Smooth muscle cell (in vitro differentiated cells): Measurements from ENCODE around the gene KIF5A. TPM values are rescaled to one million over a fixed set of nuclear protein-coding genes. Genes with fewer than 3 reads are reported as not detected.

Source experiments
- DNase-seq: peaks from one replicate; lab custom pipeline; 2025; ENCODE audit not compliant: unreplicated experiment; lab: John Stamatoyannopoulos, UW
- H2AFZ ChIP-seq: fragments of 200-600 bp; sonication (generic); 2 replicates; pipeline ENCODE4 v1.6.0; 2016; ENCODE audit warnings: antibody characterized with exemption, low read depth, mild to moderate bottlenecking
- H3F3A ChIP-seq: fragments of 200-600 bp; sonication (generic); 2 replicates; pipeline ENCODE4 v1.6.0; 2017; ENCODE audit warnings: antibody characterized with exemption, low read depth
- H3K27ac ChIP-seq: fragments of 200-600 bp; sonication (generic); 2 replicates; pipeline ENCODE4 v1.5.1; 2016; ENCODE audit warnings: low read depth, mild to moderate bottlenecking
- H3K27me3 ChIP-seq: fragments of 200-600 bp; sonication (generic); 2 replicates; pipeline ENCODE4 v1.6.1; 2016; ENCODE audit warnings: low read depth, mild to moderate bottlenecking
- H3K36me3 ChIP-seq: fragments of 200-600 bp; sonication (generic); 2 replicates; pipeline ENCODE4 v1.5.1; 2016; ENCODE audit warnings: low read depth
- H3K4me1 ChIP-seq: fragments of 200-600 bp; sonication (generic); 2 replicates; pipeline ENCODE4 v1.5.1; 2016; ENCODE audit warnings: low read depth
- H3K4me2 ChIP-seq: fragments of 200-600 bp; sonication (generic); 2 replicates; pipeline ENCODE4 v1.6.0; 2016; ENCODE audit warnings: mild to moderate bottlenecking
- H3K4me3 ChIP-seq: fragments of 200-600 bp; sonication (generic); 2 replicates; pipeline ENCODE4 v1.5.1; 2016; ENCODE audit warnings: mild to moderate bottlenecking
- H3K79me2 ChIP-seq: fragments of 200-600 bp; sonication (generic); 2 replicates; pipeline ENCODE4 v1.6.0; 2016; ENCODE audit warnings: low read depth, mild to moderate bottlenecking
- H3K9ac ChIP-seq: fragments of 200-600 bp; sonication (generic); 2 replicates; pipeline ENCODE4 v1.6.0; 2016; ENCODE audit warnings: low read depth
- H3K9me3 ChIP-seq: fragments of 200-600 bp; sonication (generic); replicated peaks from 2 replicates; pipeline ENCODE4 v1.5.1; 2016; ENCODE audit warnings: low read depth
- H4K20me1 ChIP-seq: fragments of 200-600 bp; sonication (generic); 2 replicates; pipeline ENCODE4 v1.6.0; 2016; ENCODE audit warnings: low read depth
- WGBS: methylation state at CpG from one replicate; pipeline ENCODE4 v1.1.7; 2016; ENCODE audit warnings: low lambda C conversion rate; 5-methylcytosine and 5-hydroxymethylcytosine counted together
- polyA plus RNA-seq: library from polyadenylated mRNA; unstranded; fragments of >200 nt; fragmentation: Nextera tagmentation; extraction: Ambion mirVana; gene quantifications from 2 replicates; pipeline ENCODE4 v1.2.1, GENCODE V29; 2016
- total RNA-seq: library from RNA; depleted of rRNA; stranded (reverse); fragments of >200 nt; gene quantifications from 2 replicates; pipeline ENCODE4 v1.2.3, GENCODE V29; 2014
- TF ChIP-seq, protein P1 (sequence below): fragments of 200-600 bp; sonication (generic); IDR thresholded peaks from 2 replicates; pipeline ENCODE4 v1.5.1; 2017; ENCODE audit warnings: borderline replicate concordance, mild to moderate bottlenecking, antibody characterized with exemption; ENCODE audit not compliant: insufficient read depth, poor library complexity, severe bottlenecking

The KIF5A gene
- total and polyA plus RNA-seq, 2 experiments from 2014 or later = 0.34 to 2.8 TPM

DNA sequence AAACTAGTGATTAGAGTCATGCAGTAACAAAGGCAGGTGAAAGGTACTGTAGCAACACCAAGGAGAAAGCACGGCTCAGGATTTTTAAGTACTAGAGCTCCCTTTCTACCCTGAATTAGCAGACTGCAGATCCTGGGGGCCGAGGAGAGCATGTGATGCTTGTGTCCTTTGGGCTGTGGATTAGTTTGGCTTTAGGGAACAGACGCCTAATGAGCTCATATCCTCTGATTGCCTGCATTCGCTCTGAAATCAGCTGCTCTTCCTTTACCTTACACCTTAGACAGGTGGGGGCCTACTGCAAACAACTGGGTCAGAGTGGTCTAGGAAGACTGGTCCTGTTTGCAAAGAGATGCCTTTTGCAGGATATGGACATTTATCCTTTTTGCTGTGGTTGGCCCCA is 43.3 kb downstream of the KIF5A start:
- H3K4me3 ChIP-seq = no peak overlapping the region
- no peaks in the 10 kb centered on the region for H3F3A ChIP-seq
- no peaks in the 10 kb centered on the region for H3K36me3 ChIP-seq
- H3K4me2 ChIP-seq = no peak overlapping the region
- H3K27me3 ChIP-seq = peaks cover 3% of the 10 kb centered on the region
- H4K20me1 ChIP-seq = peaks cover 22% of the 10 kb centered on the region
- H3K9me3 ChIP-seq = no peaks in the 10 kb centered on the region
- H3K27ac ChIP-seq = no peak overlapping the region
- H3K79me2 ChIP-seq = peaks cover 8% of the 10 kb centered on the region
- no peak for DNase-seq
- TF ChIP-seq, protein P1, sequence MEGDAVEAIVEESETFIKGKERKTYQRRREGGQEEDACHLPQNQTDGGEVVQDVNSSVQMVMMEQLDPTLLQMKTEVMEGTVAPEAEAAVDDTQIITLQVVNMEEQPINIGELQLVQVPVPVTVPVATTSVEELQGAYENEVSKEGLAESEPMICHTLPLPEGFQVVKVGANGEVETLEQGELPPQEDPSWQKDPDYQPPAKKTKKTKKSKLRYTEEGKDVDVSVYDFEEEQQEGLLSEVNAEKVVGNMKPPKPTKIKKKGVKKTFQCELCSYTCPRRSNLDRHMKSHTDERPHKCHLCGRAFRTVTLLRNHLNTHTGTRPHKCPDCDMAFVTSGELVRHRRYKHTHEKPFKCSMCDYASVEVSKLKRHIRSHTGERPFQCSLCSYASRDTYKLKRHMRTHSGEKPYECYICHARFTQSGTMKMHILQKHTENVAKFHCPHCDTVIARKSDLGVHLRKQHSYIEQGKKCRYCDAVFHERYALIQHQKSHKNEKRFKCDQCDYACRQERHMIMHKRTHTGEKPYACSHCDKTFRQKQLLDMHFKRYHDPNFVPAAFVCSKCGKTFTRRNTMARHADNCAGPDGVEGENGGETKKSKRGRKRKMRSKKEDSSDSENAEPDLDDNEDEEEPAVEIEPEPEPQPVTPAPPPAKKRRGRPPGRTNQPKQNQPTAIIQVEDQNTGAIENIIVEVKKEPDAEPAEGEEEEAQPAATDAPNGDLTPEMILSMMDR = no peak
- no peak overlapping the region for H2AFZ ChIP-seq
- H3K4me1 ChIP-seq = peaks cover 11% of the 10 kb centered on the region
- H3K9ac ChIP-seq = no peak overlapping the region
- WGBS = 78% methylated on average over 4 of the region's 4 CpGs

DNA sequence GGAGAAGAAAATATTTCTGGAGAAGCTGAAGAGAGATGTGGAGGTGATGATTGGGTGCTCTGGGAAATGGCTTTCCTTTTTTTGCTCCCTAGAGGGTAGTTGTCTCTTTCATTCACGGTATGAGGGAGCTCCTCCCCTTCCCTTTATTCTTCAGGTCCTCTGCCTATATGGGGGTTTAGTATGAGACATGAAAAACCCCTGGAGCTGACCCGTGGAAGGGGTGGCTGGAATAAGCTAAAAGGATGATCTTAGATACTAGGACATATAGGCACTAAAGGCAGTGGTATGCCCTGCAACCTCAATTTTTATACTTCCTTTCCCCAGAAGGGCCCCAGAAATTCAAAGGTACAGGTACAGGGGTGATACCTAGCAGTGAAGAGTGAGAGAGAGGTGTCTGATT is 50.6 kb downstream of the KIF5A start:
- 96% methylated on average over 2 of the region's 2 CpGs for WGBS

DNA sequence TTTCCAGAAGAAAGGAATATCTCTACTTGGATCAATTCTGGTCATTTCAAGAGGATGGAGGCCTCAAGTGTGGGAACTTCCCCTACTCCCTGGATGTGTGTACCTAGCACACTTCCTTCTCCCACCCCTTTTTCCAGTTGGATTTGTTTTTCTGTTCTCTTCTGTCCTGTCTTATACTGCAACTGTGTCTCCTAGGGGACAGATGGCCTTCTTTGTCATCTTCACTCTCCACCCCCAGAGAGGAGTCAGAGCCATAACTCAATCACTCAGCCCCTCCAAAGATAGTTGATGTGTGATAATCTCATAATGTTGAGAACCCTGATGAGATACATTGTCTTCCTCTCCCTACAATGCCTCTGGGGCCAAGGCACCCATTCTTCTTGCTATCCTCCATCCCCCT is 52.7 kb downstream of the KIF5A start:
- H3K36me3 ChIP-seq = no peaks in the 10 kb centered on the region

More for the DNA sequence above, 50.6 kb downstream of the KIF5A start:
- no peak for DNase-seq
- H3K79me2 ChIP-seq = no peaks in the 10 kb centered on the region
- TF ChIP-seq, protein P1 = no peak
- H3K4me2 ChIP-seq = no peak overlapping the region
- H3K27me3 ChIP-seq = no peaks in the 10 kb centered on the region
- H3K9ac ChIP-seq = no peak overlapping the region
- H3K36me3 ChIP-seq = no peaks in the 10 kb centered on the region
- peaks cover 11% of the 10 kb centered on the region for H3K4me1 ChIP-seq
- H3K4me3 ChIP-seq = no peak overlapping the region
- H4K20me1 ChIP-seq = no peaks in the 10 kb centered on the region
- peaks cover 5% of the 10 kb centered on the region for H3F3A ChIP-seq
- H3K27ac ChIP-seq = no peak overlapping the region
- no peaks in the 10 kb centered on the region for H3K9me3 ChIP-seq
- no peak overlapping the region for H2AFZ ChIP-seq

DNA sequence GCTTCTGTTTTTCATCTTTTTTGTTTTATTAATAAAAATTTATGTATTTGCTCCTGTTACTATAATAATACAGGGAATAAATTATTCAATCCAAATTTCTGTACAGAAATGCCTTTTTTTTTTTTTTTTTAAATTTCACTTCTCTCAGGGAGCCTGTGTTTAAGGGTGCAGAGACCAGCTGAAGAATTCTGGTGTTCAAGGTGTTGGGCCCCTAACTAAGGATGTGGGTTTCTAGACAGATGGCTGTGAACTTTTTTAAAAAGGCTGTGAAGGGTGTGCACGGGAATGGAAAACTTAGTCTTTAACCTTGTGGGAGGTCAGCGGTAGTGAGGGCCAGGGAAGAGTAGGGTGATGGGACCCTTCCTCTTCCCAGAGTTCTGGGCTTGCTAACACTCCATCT is 53.5 kb downstream of the KIF5A start:
- H3K4me2 ChIP-seq = peak overlapping the region; percentile 100
- TF ChIP-seq, protein P1 = no peak
- peak overlapping the region; percentile 28 for H3K27ac ChIP-seq
- peak overlapping the region; percentile 9 for H2AFZ ChIP-seq
- H4K20me1 ChIP-seq = no peaks in the 10 kb centered on the region
- no peaks in the 10 kb centered on the region for H3K79me2 ChIP-seq
- H3K27me3 ChIP-seq = no peaks in the 10 kb centered on the region
- no peak for DNase-seq
- no peak overlapping the region for H3K4me3 ChIP-seq
- H3K9ac ChIP-seq = no peak overlapping the region
- peaks cover 10% of the 10 kb centered on the region for H3F3A ChIP-seq
- H3K36me3 ChIP-seq = no peaks in the 10 kb centered on the region
- H3K4me1 ChIP-seq = peaks cover 14% of the 10 kb centered on the region
- no peaks in the 10 kb centered on the region for H3K9me3 ChIP-seq
- WGBS = 73% methylated on average over 2 of the region's 2 CpGs

More for the DNA sequence above, 52.7 kb downstream of the KIF5A start:
- H3F3A ChIP-seq = peaks cover 5% of the 10 kb centered on the region
- H3K4me2 ChIP-seq = no peak overlapping the region
- H2AFZ ChIP-seq = no peak overlapping the region
- H3K4me1 ChIP-seq = peaks cover 14% of the 10 kb centered on the region
- H3K9me3 ChIP-seq = no peaks in the 10 kb centered on the region
- H3K27me3 ChIP-seq = no peaks in the 10 kb centered on the region
- no peak for DNase-seq
- no peak overlapping the region for H3K27ac ChIP-seq
- no peak overlapping the region for H3K9ac ChIP-seq
- H4K20me1 ChIP-seq = no peaks in the 10 kb centered on the region
- TF ChIP-seq, protein P1 = no peak
- no peak overlapping the region for H3K4me3 ChIP-seq
- no peaks in the 10 kb centered on the region for H3K79me2 ChIP-seq
